PC-9 (cell line): ENCODE measurements around the gene GTF3C4.

Source experiments
- CTCF ChIP-seq: fragments of 200-600 bp; sonication (generic); conservative IDR thresholded peaks from 2 replicates; pipeline ENCODE4 v1.6.1; 2017; ENCODE audit warnings: mixed run types, antibody characterized with exemption, mild to moderate bottlenecking, moderate library complexity
- EZH2 ChIP-seq: fragments of 200-600 bp; sonication (generic); IDR thresholded peaks from 2 replicates; pipeline ENCODE4 v1.8.0; 2017; ENCODE audit warnings: antibody characterized with exemption, low read depth

GRCh38 chr9:132669698-132670456 lies 387 bp upstream of the GTF3C4 start, which contains the start of gene DDX31:
- TF ChIP-seq CTCF (no peak; the same call in 1 of the 2 replicates), EZH2 (no peak)
